Activated naive CD4-positive, alpha-beta T cell treated with anti-CD3 and anti-CD28 coated beads, Interleukin-2, amount 50 U/mL, for 16 hours (primary cell): ENCODE data around the gene OR2M2.

Source experiments
- DNase-seq: peaks from one replicate; pipeline ENCODE4 v3.0.0-alpha.2; 2020

The OR2M2 gene, protein sequence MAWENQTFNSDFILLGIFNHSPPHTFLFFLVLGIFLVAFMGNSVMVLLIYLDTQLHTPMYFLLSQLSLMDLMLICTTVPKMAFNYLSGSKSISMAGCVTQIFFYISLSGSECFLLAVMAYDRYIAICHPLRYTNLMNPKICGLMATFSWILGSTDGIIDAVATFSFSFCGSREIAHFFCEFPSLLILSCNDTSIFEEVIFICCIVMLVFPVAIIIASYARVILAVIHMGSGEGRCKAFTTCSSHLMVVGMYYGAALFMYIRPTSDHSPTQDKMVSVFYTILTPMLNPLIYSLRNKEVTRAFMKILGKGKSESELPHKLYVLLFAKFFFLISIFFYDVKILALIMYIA

DNA sequence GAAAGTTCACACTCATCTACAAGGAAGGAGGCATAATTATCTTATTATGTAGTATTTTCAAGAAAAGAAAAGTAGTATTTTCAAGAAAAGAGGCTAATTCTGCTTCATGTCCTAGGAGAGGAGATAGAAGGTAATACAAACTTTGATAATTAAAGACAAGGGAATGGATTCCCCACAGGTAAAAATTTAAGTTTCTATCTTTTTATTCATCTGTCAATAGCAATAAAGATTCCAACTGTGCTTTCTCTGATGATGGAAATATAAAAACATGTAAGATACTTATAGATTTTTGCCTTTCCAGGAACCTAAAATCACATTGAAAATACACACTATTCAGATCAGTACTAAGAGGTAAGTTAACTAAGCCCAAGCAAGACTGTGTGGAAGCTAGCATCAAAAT is at the start of gene OR2M2:
Gene OR2M2, plus strand, starts transcription at position 301 of the 400 bp plus-strand sequence. CDS start 5,165 bp downstream, outside the sequence.
- DNase-seq = no peak

- no peak for DNase-seq
These were observed 47.0 kb upstream of the OR2M2 start for GRCh38 chr1:248127653-248128052.

GRCh38 chr1:248136811-248137210 is 37.8 kb upstream of the OR2M2 start:
- no peak for DNase-seq

GRCh38 chr1:248140846-248141245 is 33.8 kb upstream of the OR2M2 start:
- DNase-seq = no peak

GRCh38 chr1:248143311-248143710 is 31.3 kb upstream of the OR2M2 start:
- no peak for DNase-seq

DNA sequence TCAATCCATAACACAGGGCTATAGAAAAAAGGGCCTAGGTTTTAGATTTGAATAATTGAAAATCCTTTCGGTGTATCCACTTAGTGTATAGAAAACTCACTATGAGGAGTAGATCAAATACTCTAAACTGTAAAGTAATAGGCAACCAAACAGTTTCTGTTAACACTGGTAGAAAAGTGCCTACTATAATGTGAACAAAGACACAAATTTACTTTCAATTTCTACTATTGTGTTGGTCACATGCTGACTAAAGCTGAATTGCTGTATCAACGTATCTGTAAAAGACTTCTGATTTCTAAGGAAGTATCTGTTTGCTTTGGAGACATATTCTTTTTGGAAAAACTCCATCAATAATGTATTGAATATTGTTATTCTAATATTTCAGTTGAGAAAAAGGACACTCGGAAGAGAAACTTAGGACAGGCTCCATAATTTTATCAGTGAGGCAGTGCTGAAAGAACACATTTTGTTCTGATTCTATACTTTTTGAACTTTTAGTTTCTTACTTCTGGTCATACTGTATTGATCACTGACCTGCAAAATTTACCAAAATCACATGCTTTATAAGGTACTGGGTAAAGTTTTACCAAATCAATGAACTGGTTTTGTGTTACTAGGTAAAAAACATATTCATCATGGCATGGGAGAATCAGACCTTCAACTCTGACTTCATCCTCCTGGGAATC is 30.0 kb upstream of the OR2M2 start, which contains the start of gene OR2M5:
Gene OR2M5, plus strand, starts transcription at position 636 of the 686 bp plus-strand sequence. Its CDS starts 0 bp downstream, at position 636.
- no peak for DNase-seq

DNA sequence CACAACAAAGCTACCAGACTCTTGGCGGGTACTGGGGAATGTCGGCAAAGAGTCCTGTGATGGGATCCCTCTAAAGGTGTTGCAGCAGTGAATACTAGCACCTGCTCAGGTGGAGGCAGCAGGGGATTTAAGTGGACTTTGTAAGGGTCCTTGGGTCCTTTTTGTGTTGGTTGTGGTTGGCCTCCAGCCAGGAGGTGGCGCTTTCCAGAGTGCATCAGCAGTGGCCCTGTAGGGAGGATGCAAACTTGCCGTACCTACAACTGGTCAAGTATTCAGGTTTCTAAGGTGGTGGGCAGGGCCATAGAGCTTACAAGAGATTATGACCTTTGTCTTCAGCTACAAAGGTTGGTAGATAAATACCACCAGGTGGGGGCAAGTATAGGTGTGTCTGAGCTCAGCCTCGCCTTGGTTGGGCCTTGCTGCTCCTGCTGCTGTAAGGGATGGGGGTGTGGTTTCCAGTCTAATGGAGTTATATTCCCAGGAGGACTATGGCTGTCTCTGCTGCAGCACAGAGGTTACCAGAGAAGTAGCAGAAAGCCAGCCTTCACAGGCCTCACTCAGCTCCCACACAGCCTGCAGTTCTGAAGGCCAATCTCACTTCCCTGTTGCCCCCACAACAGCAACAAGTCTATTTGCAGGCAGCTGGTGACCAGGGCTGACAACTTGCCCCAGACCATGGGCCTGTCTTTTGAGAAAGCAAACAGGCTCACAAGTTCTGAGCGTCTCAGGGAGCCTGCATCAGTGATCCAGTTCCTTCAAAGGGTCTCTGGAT is 22.4 kb upstream of the OR2M2 start:
- DNase-seq = no peak

DNA sequence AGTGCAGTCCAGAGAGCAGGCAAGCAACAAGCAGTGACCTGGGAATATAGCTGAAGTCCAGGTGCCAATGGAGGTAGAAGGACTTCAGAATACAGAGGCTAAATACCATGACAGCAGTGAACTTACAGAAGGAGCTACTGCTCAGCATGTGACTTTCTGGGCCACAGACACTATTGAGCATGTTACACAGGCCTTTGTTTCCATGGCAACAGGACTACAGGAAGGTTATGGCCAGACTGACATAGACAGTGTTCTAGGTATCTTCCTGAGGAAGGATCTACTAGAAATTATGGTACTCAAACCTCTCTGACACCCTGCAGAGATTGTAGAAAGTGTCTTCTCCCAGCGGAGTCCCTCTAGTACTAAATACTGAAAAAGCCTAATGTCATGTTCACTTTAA is 18.7 kb upstream of the OR2M2 start:
- DNase-seq = no peak

GRCh38 chr1:248158758-248159157 is 15.9 kb upstream of the OR2M2 start:
- DNase-seq = no peak

GRCh38 chr1:248164031-248164430 is 10.6 kb upstream of the OR2M2 start:
- no peak for DNase-seq

DNA sequence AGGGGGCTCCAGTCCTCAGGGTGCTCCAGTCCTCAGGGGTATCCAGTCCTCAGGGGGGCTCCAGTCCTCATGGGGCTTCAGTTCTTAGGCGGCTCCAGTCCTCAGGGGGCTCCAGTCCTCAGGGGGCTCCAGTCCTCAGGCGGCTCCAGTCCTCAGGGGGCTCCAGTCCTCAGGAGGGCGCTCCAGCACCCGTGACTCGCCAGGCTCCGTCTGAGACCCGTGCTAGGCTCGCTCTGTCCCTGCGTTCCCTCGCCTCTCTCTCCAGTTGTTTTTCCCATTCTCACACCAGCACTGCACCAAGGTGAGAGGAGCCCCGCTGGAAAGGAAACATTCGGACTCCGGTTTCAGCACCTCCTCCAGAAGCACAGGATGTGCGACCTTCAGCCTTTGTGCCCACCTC is 9.4 kb upstream of the OR2M2 start:
- DNase-seq = no peak

DNA sequence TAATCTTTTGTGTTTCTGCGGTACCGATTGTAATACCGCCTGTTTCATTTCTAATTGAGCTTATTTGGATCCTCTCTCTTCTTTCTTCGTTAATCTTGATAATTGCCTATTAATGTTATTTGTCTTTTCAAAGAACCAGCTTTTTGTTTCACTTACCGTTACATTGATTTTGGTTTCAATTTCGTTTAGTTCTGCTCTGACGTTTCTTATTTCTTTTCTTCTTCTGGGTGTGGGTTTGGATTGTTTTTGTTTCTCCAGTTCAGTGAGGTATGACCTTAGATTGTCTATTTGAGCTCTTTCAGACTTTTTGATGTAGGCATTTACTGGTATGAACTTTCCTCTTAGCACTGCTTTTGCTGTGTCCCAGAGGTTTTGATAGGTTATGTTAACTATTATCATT is 9.4 kb downstream of the OR2M2 start:
- no peak for DNase-seq

DNA sequence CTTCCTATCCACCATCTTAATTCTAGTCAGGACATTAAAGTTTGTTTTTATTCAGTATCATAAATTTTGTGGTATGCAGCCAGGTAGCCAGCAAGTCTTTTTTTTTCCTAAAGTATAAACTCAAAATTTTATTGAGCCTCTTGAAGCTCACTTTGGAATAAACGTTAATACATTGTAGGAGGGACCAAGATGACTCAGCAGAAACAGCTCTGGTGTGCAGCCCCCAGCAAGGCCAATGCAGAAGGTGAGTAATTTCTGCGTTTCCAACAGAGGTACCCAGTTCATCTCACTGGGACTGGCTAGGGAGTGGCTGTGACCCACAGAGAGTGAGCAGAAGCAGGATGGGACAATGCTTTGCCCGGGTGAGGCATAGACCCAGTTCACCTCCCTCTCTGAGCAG is 12.7 kb downstream of the OR2M2 start:
- no peak for DNase-seq

- no peak for DNase-seq
These were observed 14.4 kb downstream of the OR2M2 start for GRCh38 chr1:248189026-248189425.

GRCh38 chr1:248194117-248194516 is 19.5 kb downstream of the OR2M2 start:
- DNase-seq = no peak

- no peak for DNase-seq
These were observed 22.3 kb downstream of the OR2M2 start, which contains the start of gene OR2M3 for GRCh38 chr1:248196965-248197364. Gene OR2M3, plus strand, starts transcription at chr1:248197265. Its CDS starts 5,803 bp downstream, at chr1:248203068.

DNA sequence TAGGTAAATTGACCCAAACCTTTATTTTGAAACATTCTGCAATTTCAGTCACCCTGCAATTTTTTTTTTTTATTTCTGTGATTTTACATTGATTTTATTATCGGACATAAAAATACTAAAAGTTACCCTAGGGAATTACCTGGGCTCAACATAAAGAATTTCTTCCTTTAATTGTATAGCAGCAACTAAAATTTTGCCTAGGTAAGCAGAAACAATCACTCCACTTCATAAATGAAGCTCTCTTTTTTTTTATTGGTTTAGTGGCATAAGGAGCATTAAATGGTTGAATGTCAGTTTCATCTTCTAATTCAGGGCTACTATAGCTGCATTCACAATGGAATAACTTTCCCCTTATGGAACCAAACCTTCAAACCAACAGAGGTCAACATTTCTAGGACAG is 41.3 kb downstream of the OR2M2 start:
- DNase-seq = no peak

DNA sequence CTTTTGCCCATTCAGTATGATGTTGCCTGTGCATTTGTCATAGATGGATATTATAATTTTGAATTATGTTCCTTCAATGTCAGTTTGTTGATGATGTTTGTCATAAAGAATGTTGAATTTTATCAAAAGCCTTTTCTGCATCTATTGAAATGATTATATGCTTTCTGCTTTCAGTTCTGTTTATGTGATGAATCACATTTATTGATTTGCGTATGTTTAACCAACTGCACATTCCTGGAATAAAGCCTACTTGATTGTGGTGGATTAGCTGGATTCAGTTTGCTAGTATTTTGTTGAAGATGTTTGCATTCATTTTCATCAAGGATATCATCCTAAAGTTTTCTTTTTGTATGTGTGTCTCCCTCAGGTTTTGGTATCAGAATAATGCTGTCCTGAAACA is 50.9 kb downstream of the OR2M2 start:
- DNase-seq = no peak

DNA sequence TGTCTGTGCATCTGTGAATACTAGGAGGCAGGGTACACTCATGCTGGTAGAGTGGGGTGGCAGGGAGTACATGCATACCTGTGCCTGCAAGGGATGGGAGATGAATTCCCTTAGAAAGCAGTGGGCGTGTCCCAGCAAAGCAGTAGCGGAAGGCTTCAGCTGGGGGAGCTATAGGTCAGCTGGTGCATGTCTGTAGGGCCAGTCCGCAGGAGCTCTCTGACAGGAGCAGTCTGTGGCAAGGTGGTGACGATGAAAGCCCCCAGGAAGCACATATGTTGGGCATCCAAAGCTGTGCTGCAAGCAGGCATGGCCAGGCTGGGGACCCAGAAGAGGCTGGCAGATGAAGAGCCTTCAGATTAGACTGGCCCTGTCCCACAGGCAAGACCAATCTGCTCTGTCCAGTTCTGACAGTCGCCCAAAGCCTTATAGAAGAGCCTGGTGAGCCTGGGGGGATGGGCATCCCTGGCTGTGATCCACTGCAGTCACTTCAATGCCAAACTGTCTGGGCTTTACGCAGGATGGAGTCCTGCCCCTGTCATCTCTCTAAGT is 54.8 kb downstream of the OR2M2 start:
- DNase-seq = no peak
